SU-DHL-6 (cell line): ENCODE data around the gene B4GALT6.

Experiments used
- H2AFZ ChIP-seq: fragments of 200-600 bp; sonication (generic); 2 replicates; pipeline ENCODE4 v1.6.1; 2014; ENCODE audit warnings: low read depth, mild to moderate bottlenecking, moderate library complexity, mixed read lengths, antibody characterized with exemption, low read length; ENCODE audit not compliant: severe bottlenecking
- H3F3A ChIP-seq: fragments of 200-600 bp; shearing (Covaris generic); 2 replicates; pipeline ENCODE4 v1.6.0; 2016; ENCODE audit warnings: antibody characterized with exemption, mild to moderate bottlenecking; ENCODE audit not compliant: insufficient read depth
- H3K27ac ChIP-seq: fragments of 200-600 bp; sonication (generic); 2 replicates; pipeline ENCODE4 v1.5.1; 2016; ENCODE audit warnings: low read depth, mild to moderate bottlenecking, low read length, moderate library complexity, mixed read lengths
- H3K27me3 ChIP-seq: fragments of 200-600 bp; sonication (generic), shearing (Covaris generic); 2 replicates; pipeline ENCODE4 v1.6.0; 2014; ENCODE audit warnings: mild to moderate bottlenecking, low read length
- H3K36me3 ChIP-seq: fragments of 200-600 bp; sonication (generic); 2 replicates; pipeline ENCODE4 v1.6.1; 2014; ENCODE audit warnings: mild to moderate bottlenecking, low read length, mixed read lengths
- H3K4me2 ChIP-seq: fragments of 300-600, 200-600 bp; shearing (Covaris generic), sonication (generic); 2 replicates; pipeline ENCODE4 v1.6.0; 2014; ENCODE audit warnings: low read length, low read depth, mild to moderate bottlenecking; ENCODE audit not compliant: poor library complexity, severe bottlenecking
- H3K4me3 ChIP-seq: fragments of 200-600 bp; sonication (generic); 2 replicates; pipeline ENCODE4 v1.5.1; 2014; ENCODE audit warnings: antibody characterized with exemption, low read length, mild to moderate bottlenecking, mixed read lengths; ENCODE audit not compliant: insufficient read depth, poor library complexity, severe bottlenecking
- H3K79me2 ChIP-seq: fragments of 200-600 bp; sonication (generic); 2 replicates; pipeline ENCODE4 v1.6.1; 2014; ENCODE audit warnings: mild to moderate bottlenecking, low read length, moderate library complexity; ENCODE audit not compliant: insufficient read depth
- H3K9ac ChIP-seq: fragments of 200-600 bp; sonication (generic); 2 replicates; pipeline ENCODE4 v1.7.0; 2014; ENCODE audit warnings: mild to moderate bottlenecking, low read length
- H3K9me2 ChIP-seq: fragments of 200-600 bp; sonication (generic); replicated peaks from 2 replicates; pipeline ENCODE4 v1.6.1; 2014; ENCODE audit warnings: low read length; ENCODE audit not compliant: insufficient read depth
- H3K9me3 ChIP-seq: fragments of 200-600 bp; sonication (generic); 2 replicates; pipeline ENCODE4 v1.6.1; 2014; ENCODE audit warnings: low read length, mixed read lengths; ENCODE audit not compliant: insufficient read depth
- H4K20me1 ChIP-seq: fragments of 200-600 bp; sonication (generic); 2 replicates; pipeline ENCODE4 v1.6.1; 2014; ENCODE audit warnings: low read depth, mild to moderate bottlenecking, antibody characterized with exemption, low read length, moderate library complexity, mixed read lengths
- EZH2phosphoT487 ChIP-seq: fragments of 200-600 bp; sonication (generic), shearing (Covaris generic); conservative IDR thresholded peaks from 2 replicates; pipeline ENCODE4 v1.6.1; 2018; ENCODE audit warnings: mild to moderate bottlenecking, antibody characterized with exemption, low read length, moderate library complexity, mixed read lengths
- TF ChIP-seq, protein P1 (sequence below): fragments of 200-600 bp; sonication (generic); IDR thresholded peaks from one replicate; pipeline ENCODE4 v1.5.1; 2017; ENCODE audit warnings: antibody characterized with exemption, mild to moderate bottlenecking, low read length, moderate library complexity; ENCODE audit not compliant: insufficient read depth, poor library complexity, severe bottlenecking

B4GALT6 gene

GRCh38 chr18:31671951-31672350 is 12.4 kb downstream of the B4GALT6 start:
- H3K9ac ChIP-seq = no peak overlapping the region
- H3K9me3 ChIP-seq = no peaks in the 10 kb centered on the region
- H3K4me3 ChIP-seq = no peak overlapping the region
- H3K27me3 ChIP-seq = no peaks in the 10 kb centered on the region
- no peaks in the 10 kb centered on the region for H3K9me2 ChIP-seq
- H3K79me2 ChIP-seq = no peaks in the 10 kb centered on the region
- no peak overlapping the region for H3K4me2 ChIP-seq
- peaks cover 10% of the 10 kb centered on the region; the same call in 1 of the 2 replicates for H4K20me1 ChIP-seq
- H3F3A ChIP-seq = no peaks in the 10 kb centered on the region
- H3K27ac ChIP-seq = no peak overlapping the region
- TF ChIP-seq, protein P1, sequence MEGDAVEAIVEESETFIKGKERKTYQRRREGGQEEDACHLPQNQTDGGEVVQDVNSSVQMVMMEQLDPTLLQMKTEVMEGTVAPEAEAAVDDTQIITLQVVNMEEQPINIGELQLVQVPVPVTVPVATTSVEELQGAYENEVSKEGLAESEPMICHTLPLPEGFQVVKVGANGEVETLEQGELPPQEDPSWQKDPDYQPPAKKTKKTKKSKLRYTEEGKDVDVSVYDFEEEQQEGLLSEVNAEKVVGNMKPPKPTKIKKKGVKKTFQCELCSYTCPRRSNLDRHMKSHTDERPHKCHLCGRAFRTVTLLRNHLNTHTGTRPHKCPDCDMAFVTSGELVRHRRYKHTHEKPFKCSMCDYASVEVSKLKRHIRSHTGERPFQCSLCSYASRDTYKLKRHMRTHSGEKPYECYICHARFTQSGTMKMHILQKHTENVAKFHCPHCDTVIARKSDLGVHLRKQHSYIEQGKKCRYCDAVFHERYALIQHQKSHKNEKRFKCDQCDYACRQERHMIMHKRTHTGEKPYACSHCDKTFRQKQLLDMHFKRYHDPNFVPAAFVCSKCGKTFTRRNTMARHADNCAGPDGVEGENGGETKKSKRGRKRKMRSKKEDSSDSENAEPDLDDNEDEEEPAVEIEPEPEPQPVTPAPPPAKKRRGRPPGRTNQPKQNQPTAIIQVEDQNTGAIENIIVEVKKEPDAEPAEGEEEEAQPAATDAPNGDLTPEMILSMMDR = no peak
- TF ChIP-seq EZH2phosphoT487 = no peak
- no peak overlapping the region for H2AFZ ChIP-seq
- no peaks in the 10 kb centered on the region for H3K36me3 ChIP-seq

DNA sequence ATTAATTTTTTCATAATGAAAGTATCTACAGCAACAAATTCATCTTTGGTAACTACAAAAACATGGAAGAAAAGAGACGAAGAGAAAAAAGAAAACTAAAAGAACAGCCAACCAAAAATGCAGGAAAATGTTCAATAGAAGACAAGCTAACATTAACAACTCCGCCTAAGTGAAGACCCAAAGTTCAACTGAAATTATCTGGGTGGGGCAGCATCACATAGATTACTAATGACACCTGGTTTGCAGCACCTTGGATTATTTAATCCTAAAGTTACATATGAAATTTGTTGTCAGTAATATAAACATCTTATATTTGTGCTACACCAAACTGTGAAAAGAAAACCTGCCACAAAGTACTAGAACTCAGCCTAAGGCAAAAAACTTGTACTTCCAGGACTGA is 14.8 kb downstream of the B4GALT6 start:
- H3K36me3 ChIP-seq = no peaks in the 10 kb centered on the region
- H3K9ac ChIP-seq = no peak overlapping the region
- H3K4me3 ChIP-seq = no peak overlapping the region
- no peak for TF ChIP-seq EZH2phosphoT487
- TF ChIP-seq, protein P1 = no peak
- no peaks in the 10 kb centered on the region for H3F3A ChIP-seq
- no peaks in the 10 kb centered on the region for H3K79me2 ChIP-seq
- H3K27ac ChIP-seq = no peak overlapping the region
- H3K4me2 ChIP-seq = no peak overlapping the region
- H3K9me3 ChIP-seq = no peaks in the 10 kb centered on the region
- H4K20me1 ChIP-seq = no peaks in the 10 kb centered on the region
- no peaks in the 10 kb centered on the region for H3K27me3 ChIP-seq
- no peak overlapping the region for H2AFZ ChIP-seq
- no peaks in the 10 kb centered on the region for H3K9me2 ChIP-seq

GRCh38 chr18:31667185-31667584 is 17.2 kb downstream of the B4GALT6 start:
- Histone ChIP-seq H3K79me2 (no peaks in the 10 kb centered on the region), H3K9ac (no peak overlapping the region), H3K27ac (no peak overlapping the region), H3K36me3 (no peaks in the 10 kb centered on the region), H2AFZ (no peak overlapping the region), H3K4me2 (no peak overlapping the region), H4K20me1 (no peaks in the 10 kb centered on the region), H3F3A (no peaks in the 10 kb centered on the region), H3K9me2 (no peaks in the 10 kb centered on the region), H3K4me3 (no peak overlapping the region), H3K9me3 (no peaks in the 10 kb centered on the region), H3K27me3 (no peaks in the 10 kb centered on the region)
- TF ChIP-seq, protein P1 = no peak
- no peak for TF ChIP-seq EZH2phosphoT487

DNA sequence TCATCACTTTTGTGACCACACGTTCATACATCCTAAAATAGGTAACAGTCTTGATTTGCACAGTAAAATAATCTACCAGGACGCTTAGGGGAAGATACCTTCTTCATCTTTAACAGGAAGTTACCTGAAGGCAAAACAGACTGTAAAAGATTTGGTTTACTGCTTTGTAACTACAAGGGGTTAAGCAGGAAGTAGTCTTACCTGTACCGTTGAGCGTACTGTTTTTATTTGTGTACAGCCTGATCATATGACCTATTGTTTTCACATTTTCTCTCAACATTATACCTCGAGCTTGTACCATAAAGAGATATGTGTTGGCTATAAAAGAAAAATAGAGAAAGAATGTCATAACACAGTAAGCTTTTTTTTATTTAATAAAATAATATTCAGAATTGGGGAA is 18.3 kb downstream of the B4GALT6 start:
- H3K4me2 ChIP-seq = no peak overlapping the region
- TF ChIP-seq, protein P1 = no peak
- TF ChIP-seq EZH2phosphoT487 = no peak
- H3K9ac ChIP-seq = no peak overlapping the region
- H3K4me3 ChIP-seq = no peak overlapping the region
- no peaks in the 10 kb centered on the region for H3K79me2 ChIP-seq
- no peak overlapping the region for H3K27ac ChIP-seq
- no peaks in the 10 kb centered on the region for H4K20me1 ChIP-seq
- H3K36me3 ChIP-seq = no peaks in the 10 kb centered on the region
- no peaks in the 10 kb centered on the region for H3K27me3 ChIP-seq
- no peaks in the 10 kb centered on the region for H3F3A ChIP-seq
- no peaks in the 10 kb centered on the region for H3K9me3 ChIP-seq
- no peaks in the 10 kb centered on the region for H3K9me2 ChIP-seq
- no peak overlapping the region for H2AFZ ChIP-seq
